Adrenal gland (tissue), 12 donors: ENCODE data around the gene CDH10. TPM values are rescaled to one million over a fixed set of nuclear protein-coding genes. Genes with fewer than 3 reads are reported as not detected.

Experiments used
- DNase-seq, 7 donors: peaks; one replicate each; pipeline ENCODE4 v3.0.0-alpha.2; 2019 to 2020
- H3K27ac ChIP-seq, 5 donors: fragments of 200-600 bp; sonication (generic) in 4 of 5; 1 replicate in 3 of 5; 2 replicates in 2 of 5; pipeline versions ENCODE4 v1.5.1 to v1.8.0; 2016 to 2020; ENCODE audit warnings: mild to moderate bottlenecking in 1 of 5
- H3K27me3 ChIP-seq: fragments of 200-600 bp; 2 replicates; pipeline ENCODE4 v1.8.0; 2021
- H3K36me3 ChIP-seq, 2 donors: fragments of 200-600 bp; replicated peaks in 1 of 2; 1 replicate in 1 of 2; 2 replicates in 1 of 2; pipeline versions ENCODE4 v1.5.1 to v1.8.0; 2018 to 2022
- H3K4me1 ChIP-seq, 2 donors: fragments of 200-600 bp; replicated peaks in 1 of 2; 1 replicate in 1 of 2; 2 replicates in 1 of 2; pipeline versions ENCODE4 v1.5.1 to v1.8.0; 2018 to 2021
- H3K4me3 ChIP-seq, 4 donors: fragments of 200-600 bp; sonication (generic) in 3 of 4; one replicate each; pipeline ENCODE4 v1.5.1; 2016 to 2018
- H3K9me3 ChIP-seq, 3 donors: fragments of 200-600 bp; sonication (generic) in 1 of 3; replicated peaks in 1 of 3; 1 replicate in 2 of 3; 2 replicates in 1 of 3; pipeline versions ENCODE4 v1.5.1 to v1.8.0; 2016 to 2021
- POLR2A ChIP-seq, 2 donors: fragments of 450-650 bp; IDR thresholded peaks; one replicate each; pipeline ENCODE4 v1.6.1; 2017; ENCODE audit warnings: antibody characterized with exemption in 2 of 2, mild to moderate bottlenecking in 2 of 2, moderate library complexity in 1 of 2
- WGBS, 4 donors: extraction: QIAGEN DNeasy Blood & Tissue Kit in 2 of 4; methylation state at CpG; one replicate each; pipeline versions ENCODE4 v1.1.5 to v1.1.7; 2013 to 2017; 5-methylcytosine and 5-hydroxymethylcytosine counted together
- intact Hi-C, 2 donors: fragments of 100-400 bp; cut with DNase I; formaldehyde crosslinking; loops; one replicate each; pipeline versions ENCODE4 v1.14.1 to v1.15.0; 2022 to 2023
- polyA plus RNA-seq, 3 donors: library from polyadenylated mRNA; stranded (reverse); fragments of 200-250 nt in 2 of 3; fragments of 350-450 nt in 1 of 3; fragmentation: Illumina TruSeq in 1 of 3; extraction: RNeasy Lipid Tissue Mini Kit (QIAGEN cat#74804) in 1 of 3; gene quantifications; one replicate each; pipeline ENCODE4 v1.2.3, GENCODE V29; 2013 to 2014
- total RNA-seq, 9 donors: library from RNA; depleted of rRNA in 4 of 9; stranded (reverse); fragments of >200 nt in 4 of 9; fragments of 120-200 nt in 1 of 9; fragmentation: NEBNext Ultra II Directional in 1 of 9; extraction: Animal tissue kit (Norgen Biotek cat#: 25700) in 1 of 9; gene quantifications; one replicate each; pipeline versions ENCODE4 v1.1.0 to v1.2.4, GENCODE V29; 2013 to 2023
- TF ChIP-seq, protein P1 (sequence below), 6 experiments: fragments of 450-650 bp in 4 of 6; fragments of 200-600 bp in 2 of 6; sonication (generic) in 1 of 6; IDR thresholded peaks; 1 replicate in 5 of 6; 2 replicates in 1 of 6; pipeline versions ENCODE4 v1.5.1 to v1.8.0; 2016 to 2021; ENCODE audit warnings: antibody characterized with exemption in 6 of 6, mild to moderate bottlenecking in 2 of 6, moderate library complexity in 1 of 6
- donor health status: healthy with polysubstance abuse.
- donor health status: Bipolar disorder and iron deficiency.
- donor health status: DM: yes; HTN: yes; CAD: no.
- donor health status: DM: no; HTN: no; CAD: no.
- donor health status: DM: no; HTN: no; CAD: no.
- donor health status: DM: yes; HTN: yes; CAD: no.

CDH10 gene
- total and polyA plus RNA-seq, 12 donors, result 0.15 to 4.4 (median 1.2) TPM; not detected in 2

DNA sequence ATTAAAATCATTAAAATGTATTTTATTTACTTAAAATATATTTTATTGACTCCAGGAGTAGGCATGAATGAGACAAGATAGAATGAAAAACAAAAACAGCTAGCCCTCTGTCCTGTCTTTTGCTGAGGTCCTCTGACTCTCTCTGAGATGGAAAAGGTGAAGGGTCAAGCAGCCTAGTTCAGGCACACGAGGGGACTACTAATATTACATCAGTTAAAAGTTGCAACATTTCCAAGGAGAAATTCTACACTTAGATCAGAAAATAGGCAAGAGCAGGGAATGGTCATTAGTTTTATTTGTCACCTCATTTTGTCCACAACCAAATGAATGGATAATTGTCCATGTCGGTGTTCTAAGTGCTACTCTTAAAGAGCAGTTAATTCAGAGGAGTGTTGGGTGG, 148.5 kb downstream of the CDH10 start:
- Histone ChIP-seq H3K9me3 (no peaks in the 10 kb centered on the region), H3K27ac (no peak overlapping the region), H3K36me3 (no peaks in the 10 kb centered on the region), H3K4me1 (no peaks in the 10 kb centered on the region), H3K4me3 (no peak overlapping the region), H3K27me3 (no peaks in the 10 kb centered on the region)
- 42 to 57% (median 48%) methylated on average over 2 of the region's 2 CpGs for WGBS, 4 donors
- TF ChIP-seq, protein P1, sequence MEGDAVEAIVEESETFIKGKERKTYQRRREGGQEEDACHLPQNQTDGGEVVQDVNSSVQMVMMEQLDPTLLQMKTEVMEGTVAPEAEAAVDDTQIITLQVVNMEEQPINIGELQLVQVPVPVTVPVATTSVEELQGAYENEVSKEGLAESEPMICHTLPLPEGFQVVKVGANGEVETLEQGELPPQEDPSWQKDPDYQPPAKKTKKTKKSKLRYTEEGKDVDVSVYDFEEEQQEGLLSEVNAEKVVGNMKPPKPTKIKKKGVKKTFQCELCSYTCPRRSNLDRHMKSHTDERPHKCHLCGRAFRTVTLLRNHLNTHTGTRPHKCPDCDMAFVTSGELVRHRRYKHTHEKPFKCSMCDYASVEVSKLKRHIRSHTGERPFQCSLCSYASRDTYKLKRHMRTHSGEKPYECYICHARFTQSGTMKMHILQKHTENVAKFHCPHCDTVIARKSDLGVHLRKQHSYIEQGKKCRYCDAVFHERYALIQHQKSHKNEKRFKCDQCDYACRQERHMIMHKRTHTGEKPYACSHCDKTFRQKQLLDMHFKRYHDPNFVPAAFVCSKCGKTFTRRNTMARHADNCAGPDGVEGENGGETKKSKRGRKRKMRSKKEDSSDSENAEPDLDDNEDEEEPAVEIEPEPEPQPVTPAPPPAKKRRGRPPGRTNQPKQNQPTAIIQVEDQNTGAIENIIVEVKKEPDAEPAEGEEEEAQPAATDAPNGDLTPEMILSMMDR (IDR thresholded peaks at IDR 0.05), result no peak
- no peak for DNase-seq
- intact Hi-C loops, result no loop called here

DNA sequence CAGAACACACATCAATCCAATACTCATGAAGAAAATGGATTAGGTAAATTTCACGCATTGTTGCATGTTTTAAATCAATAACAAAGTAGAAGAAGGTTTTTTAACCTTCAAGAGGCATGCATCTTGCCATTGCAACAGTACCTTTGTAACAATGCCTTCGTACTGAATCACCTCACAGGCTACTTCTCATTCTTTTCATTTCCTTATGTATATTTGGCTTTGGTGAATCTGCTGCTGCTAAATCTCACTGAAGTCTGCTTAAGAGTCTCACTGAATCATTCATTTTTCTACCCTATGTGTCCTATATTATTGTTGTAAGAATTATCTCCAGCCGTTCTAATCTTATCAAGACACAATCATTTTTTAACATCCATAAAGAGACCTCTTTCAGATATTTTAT, 152.5 kb downstream of the CDH10 start:
- no peak for DNase-seq
- Histone ChIP-seq H3K9me3 (no peaks in the 10 kb centered on the region), H3K27ac (no peak overlapping the region), H3K27me3 (no peaks in the 10 kb centered on the region), H3K4me1 (no peaks in the 10 kb centered on the region), H3K4me3 (no peak overlapping the region), H3K36me3 (no peaks in the 10 kb centered on the region)
- intact Hi-C loops, result no loop called here
- TF ChIP-seq POLR2A (IDR thresholded peaks at IDR 0.05), result no peak
- 68 to 80% (median 75%) methylated on average over 3 of the region's 3 CpGs for WGBS, 4 donors

DNA sequence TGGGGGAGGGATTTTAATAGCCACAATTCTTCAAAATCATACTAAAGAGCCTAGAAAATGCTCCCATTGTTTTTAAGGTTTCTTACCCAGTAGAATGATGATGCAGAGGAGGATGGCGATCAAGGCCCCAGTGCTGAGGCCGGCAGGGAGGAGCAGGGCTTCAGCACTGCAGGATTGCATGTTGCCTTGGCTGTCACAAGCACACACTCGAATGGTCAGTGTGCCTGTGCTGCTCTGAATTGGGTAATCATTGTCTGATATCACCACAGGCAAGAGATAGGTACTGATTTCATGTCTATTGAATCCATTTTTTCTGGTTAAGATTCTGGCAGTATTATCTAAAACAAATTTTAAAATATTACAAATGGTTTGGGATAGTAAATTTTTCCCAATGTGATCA, 153.3 kb downstream of the CDH10 start:
- Histone ChIP-seq H3K27ac (no peak overlapping the region), H3K27me3 (no peaks in the 10 kb centered on the region), H3K4me3 (no peak overlapping the region), H3K9me3 (no peaks in the 10 kb centered on the region), H3K4me1 (no peaks in the 10 kb centered on the region), H3K36me3 (no peaks in the 10 kb centered on the region)
- 70 to 82% (median 80%) methylated on average over 3 of the region's 3 CpGs for WGBS, 4 donors
- intact Hi-C loops, result no loop called here
- no peak for DNase-seq
- no peak for TF ChIP-seq POLR2A (IDR thresholded peaks at IDR 0.05)
- TF ChIP-seq, protein P1 (IDR thresholded peaks at IDR 0.05), result no peak

DNA sequence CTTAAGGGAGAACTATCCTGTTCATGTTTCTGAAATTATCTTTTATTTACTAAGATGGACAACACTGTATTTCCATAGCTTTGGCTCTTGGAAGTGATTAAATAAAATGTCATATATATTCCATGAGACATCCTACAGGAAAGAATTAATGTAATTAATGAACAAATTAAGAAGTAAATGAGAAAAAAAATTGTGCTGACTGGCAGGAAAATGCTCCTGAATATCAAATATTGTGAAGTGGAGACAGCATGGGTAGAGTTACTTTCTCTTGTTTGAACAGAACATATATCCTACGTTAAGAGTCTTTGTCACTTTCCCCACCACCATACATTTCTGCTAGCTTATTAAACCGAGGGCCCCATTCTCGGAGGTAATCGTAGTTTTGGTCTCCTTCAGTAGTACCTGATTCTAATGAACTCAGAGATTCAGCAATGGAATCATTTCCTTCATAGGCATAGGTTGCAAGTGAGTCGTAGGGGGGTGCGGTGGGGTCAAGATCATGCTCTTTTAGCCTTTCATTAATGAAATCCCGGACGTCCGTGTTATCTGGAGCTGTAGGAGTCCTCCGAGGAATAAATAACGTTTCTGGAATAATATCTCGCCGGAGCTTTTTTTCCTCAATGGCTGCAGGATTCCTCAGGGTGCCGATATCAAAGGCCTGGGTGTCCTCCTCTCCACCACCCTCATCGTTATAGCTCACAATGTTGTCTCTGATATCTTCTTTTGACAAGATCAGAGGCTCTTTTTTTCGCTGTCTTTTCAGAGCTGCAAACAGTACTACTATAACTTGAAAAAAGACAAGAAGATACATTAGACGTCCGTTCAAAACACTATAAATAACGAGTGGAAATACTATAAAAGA, 157.2 kb downstream of the CDH10 start:
- Histone ChIP-seq H3K9me3 (no peaks in the 10 kb centered on the region), H3K27ac (no peak overlapping the region), H3K27me3 (no peaks in the 10 kb centered on the region), H3K4me3 (no peak overlapping the region), H3K36me3 (no peaks in the 10 kb centered on the region), H3K4me1 (no peaks in the 10 kb centered on the region)
- TF ChIP-seq POLR2A (IDR thresholded peaks at IDR 0.05), result no peak
- TF ChIP-seq, protein P1 (IDR thresholded peaks at IDR 0.05), result no peak
- intact Hi-C loops, result no loop called here
- DNase-seq, result no peak
- WGBS, 4 donors, result 65 to 67% (median 66%) methylated on average over 19 of the region's 19 CpGs

DNA sequence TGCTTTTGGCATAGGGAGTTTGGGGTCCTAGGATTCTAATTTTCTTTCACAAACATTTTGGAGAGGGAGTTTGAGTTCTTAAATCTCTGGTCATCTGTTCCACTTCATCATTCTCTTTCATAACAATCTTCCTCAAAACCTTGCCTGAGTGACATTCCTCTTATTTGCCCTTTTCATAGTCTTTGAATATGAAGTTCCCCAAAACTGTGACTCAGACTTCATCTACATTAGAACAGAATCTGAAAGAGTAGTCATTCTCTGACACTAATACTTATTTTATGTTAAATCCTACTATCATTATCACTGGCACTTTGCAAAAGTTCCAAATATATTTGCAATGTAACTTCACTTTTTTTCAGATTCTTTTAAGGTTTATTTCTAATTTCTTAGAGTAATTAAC, 163.8 kb downstream of the CDH10 start:
- H3K4me1 ChIP-seq, result no peaks in the 10 kb centered on the region
- H3K27ac ChIP-seq, result no peak overlapping the region
- TF ChIP-seq, protein P1 (IDR thresholded peaks at IDR 0.05), result no peak
- no peak for TF ChIP-seq POLR2A (IDR thresholded peaks at IDR 0.05)
- DNase-seq, result no peak
- intact Hi-C loops, result no loop called here
- H3K36me3 ChIP-seq, result no peaks in the 10 kb centered on the region
- H3K27me3 ChIP-seq, result no peaks in the 10 kb centered on the region
- H3K9me3 ChIP-seq, result no peaks in the 10 kb centered on the region
- no peak overlapping the region for H3K4me3 ChIP-seq
